Tibial artery (tissue), 4 donors: ENCODE measurements around the gene NCAPG2.

Source experiments
- DNase-seq, 2 donors: peaks; one replicate each; pipeline ENCODE4 v3.0.0-alpha.2; 2019
- H3K27ac ChIP-seq, 2 donors: fragments of 200-600 bp; sonication (generic) in 1 of 2; 1 replicate in 1 of 2; 2 replicates in 1 of 2; pipeline ENCODE4 v1.5.1; 2018 to 2019; ENCODE audit warnings: mild to moderate bottlenecking in 1 of 2
- H3K27me3 ChIP-seq, 2 donors: fragments of 200-600 bp; sonication (generic) in 1 of 2; one replicate each; pipeline versions ENCODE4 v1.5.1 to v1.6.0; 2016 to 2019
- H3K36me3 ChIP-seq, 3 donors: fragments of 200-600 bp; sonication (generic) in 2 of 3; one replicate each; pipeline ENCODE4 v1.5.1; 2016 to 2019; ENCODE audit warnings: mild to moderate bottlenecking in 2 of 3
- H3K4me1 ChIP-seq, 4 donors: fragments of 200-600 bp; sonication (generic) in 2 of 4; 1 replicate in 3 of 4; 2 replicates in 1 of 4; pipeline ENCODE4 v1.5.1; 2016 to 2019
- H3K4me3 ChIP-seq, 2 donors: fragments of 200-600 bp; sonication (generic) in 1 of 2; 1 replicate in 1 of 2; 2 replicates in 1 of 2; pipeline ENCODE4 v1.5.1; 2018 to 2019; ENCODE audit warnings: mild to moderate bottlenecking in 2 of 2
- H3K9me3 ChIP-seq, 3 donors: fragments of 200-600 bp; sonication (generic) in 1 of 3; one replicate each; pipeline ENCODE4 v1.5.1; 2016 to 2019
- intact Hi-C: fragments of 100-400 bp; cut with DNase I; formaldehyde crosslinking; loops from one replicate; pipeline ENCODE4 v1.15.0; 2023; ENCODE audit warnings: low total_unique reads
- TF ChIP-seq, protein P1 (sequence below), 2 experiments: fragments of 200-600 bp in 1 of 2; fragments of 450-650 bp in 1 of 2; IDR thresholded peaks; one replicate each; pipeline ENCODE4 v1.5.1; 2017 to 2019; ENCODE audit warnings: antibody characterized with exemption in 2 of 2, mild to moderate bottlenecking in 1 of 2, moderate library complexity in 1 of 2

The NCAPG2 gene

DNA sequence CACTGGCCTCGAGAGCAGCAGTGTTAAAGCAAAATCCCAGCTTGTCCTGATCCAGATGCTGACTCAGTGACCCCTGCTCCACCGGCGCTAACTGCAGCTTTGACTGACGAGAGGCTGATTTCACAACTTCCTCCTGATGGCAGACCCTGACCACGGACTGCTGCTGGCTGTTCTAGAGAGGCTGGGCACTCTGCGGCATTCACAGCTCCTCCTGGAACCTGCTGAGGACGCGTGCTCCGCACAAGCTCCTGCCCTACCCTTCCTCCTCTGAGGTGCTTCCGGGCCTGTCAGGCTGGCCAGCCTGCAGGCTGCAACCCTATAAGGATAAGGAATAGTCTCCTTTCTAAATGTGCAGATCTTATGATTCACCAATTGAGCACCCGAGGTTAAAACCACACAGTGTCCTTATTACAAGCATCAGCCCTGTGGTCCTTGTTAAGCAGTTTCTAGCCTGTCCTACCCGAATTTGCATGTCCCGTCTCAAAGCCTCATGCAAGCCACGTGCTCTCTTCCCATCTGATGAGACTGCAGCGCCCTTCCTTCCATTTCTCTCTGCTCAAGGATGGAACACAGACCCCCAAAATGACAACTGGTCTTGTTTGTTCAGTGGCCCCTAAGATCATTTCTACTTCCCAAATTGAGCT, 35.5 kb upstream of the NCAPG2 start:
- H3K36me3 ChIP-seq, result peaks cover 98 to 100% (median 98%) of the 10 kb centered on the region in 3 donors
- DNase-seq, result no peak
- TF ChIP-seq, protein P1, sequence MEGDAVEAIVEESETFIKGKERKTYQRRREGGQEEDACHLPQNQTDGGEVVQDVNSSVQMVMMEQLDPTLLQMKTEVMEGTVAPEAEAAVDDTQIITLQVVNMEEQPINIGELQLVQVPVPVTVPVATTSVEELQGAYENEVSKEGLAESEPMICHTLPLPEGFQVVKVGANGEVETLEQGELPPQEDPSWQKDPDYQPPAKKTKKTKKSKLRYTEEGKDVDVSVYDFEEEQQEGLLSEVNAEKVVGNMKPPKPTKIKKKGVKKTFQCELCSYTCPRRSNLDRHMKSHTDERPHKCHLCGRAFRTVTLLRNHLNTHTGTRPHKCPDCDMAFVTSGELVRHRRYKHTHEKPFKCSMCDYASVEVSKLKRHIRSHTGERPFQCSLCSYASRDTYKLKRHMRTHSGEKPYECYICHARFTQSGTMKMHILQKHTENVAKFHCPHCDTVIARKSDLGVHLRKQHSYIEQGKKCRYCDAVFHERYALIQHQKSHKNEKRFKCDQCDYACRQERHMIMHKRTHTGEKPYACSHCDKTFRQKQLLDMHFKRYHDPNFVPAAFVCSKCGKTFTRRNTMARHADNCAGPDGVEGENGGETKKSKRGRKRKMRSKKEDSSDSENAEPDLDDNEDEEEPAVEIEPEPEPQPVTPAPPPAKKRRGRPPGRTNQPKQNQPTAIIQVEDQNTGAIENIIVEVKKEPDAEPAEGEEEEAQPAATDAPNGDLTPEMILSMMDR (IDR thresholded peaks at IDR 0.05), result no peak

DNA sequence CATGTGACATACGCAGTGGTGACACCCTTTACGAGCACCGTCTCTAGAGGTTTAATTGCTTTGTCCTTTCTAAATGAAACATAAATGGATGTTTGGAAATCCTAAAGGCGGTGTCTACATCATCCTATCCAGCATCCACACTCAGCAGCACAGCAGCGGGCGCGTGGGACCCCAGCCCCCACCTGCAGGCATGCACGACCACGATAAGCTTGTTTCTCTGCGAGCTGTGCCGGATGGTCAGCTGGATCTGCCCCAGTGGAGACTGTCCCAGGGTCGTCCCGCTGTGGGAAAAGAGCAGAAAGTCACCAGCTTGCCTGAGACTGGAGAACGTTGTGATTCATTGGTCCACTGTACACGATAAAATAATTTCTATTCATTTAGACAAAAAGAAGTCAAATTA, 34.2 kb upstream of the NCAPG2 start:
- peaks cover 98 to 100% (median 99%) of the 10 kb centered on the region in 3 donors for H3K36me3 ChIP-seq
- intact Hi-C loops, result no loop called here
- no peaks in the 10 kb centered on the region for H3K4me1 ChIP-seq
- H3K4me3 ChIP-seq, result no peak overlapping the region
- no peak overlapping the region for H3K27ac ChIP-seq
- TF ChIP-seq, protein P1 (IDR thresholded peaks at IDR 0.05), result no peak
- H3K9me3 ChIP-seq, result no peaks in the 10 kb centered on the region
- DNase-seq, result no peak
- H3K27me3 ChIP-seq, result no peaks in the 10 kb centered on the region

More for the DNA sequence above, 35.5 kb upstream of the NCAPG2 start:
- H3K27ac ChIP-seq, result peak overlapping the region in 1 of 2 donors; percentile 28
- no peaks in the 10 kb centered on the region for H3K27me3 ChIP-seq
- intact Hi-C loops, result no loop called here
- H3K4me1 ChIP-seq, result no peaks in the 10 kb centered on the region
- no peaks in the 10 kb centered on the region for H3K9me3 ChIP-seq
- no peak overlapping the region for H3K4me3 ChIP-seq

DNA sequence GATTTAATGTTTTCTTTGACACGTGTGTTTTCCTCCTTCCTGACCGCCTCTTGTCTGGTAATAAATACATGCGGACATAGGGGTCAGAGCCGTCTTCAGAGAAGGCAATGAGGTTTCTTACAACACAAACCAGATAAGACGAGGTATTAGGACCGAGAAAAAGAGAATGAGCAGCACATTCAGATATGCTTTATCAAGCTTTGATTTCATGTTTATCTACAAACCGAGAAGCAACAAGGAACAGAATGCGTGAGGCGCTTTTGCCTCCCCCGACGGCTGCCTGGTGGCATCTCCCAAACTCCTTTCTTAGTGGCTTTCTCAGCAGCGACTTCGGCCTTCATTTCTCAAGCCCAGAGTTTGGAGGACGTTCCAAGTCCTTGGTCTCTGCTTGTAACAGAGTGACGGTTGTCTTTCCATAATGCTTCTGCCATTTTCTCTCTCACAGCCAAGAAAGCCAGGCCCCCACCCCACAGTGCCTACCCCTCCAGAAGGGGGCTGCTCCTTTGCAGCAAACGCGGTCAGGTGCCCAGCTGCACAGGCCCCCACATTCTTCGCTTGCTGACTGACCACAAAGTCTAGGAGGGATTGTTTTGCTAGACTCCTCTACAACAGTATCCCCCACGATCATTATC, 32.6 kb upstream of the NCAPG2 start:
- Histone ChIP-seq H3K9me3 (no peaks in the 10 kb centered on the region), H3K4me1 (no peaks in the 10 kb centered on the region), H3K27me3 (no peaks in the 10 kb centered on the region), H3K4me3 (no peak overlapping the region), H3K36me3 (peaks cover 94 to 99% (median 98%) of the 10 kb centered on the region in 3 donors), H3K27ac (no peak overlapping the region)
- intact Hi-C loops, result no loop called here
- DNase-seq, result no peak
- TF ChIP-seq, protein P1 (IDR thresholded peaks at IDR 0.05), result no peak

DNA sequence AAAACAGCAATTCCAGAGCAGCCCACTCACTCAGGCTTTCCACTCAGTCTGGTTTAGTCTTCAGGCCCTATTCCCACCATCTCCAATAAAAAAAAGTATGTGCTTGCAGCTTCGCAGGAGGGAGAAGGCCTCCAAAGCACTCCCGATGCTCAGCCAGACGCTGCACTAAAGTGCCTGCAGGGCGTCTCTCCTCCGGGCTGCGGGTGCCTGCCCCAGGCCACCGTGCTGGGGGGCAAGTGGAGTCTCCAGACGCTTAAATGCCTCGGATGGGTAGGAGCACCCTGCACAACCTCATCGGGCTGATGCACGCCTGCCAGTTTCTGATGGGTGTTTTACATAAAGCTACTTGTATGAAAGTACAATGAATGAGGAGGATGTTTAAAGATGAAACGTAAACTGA, 31.3 kb upstream of the NCAPG2 start:
- Histone ChIP-seq H3K27me3 (no peaks in the 10 kb centered on the region), H3K4me1 (no peaks in the 10 kb centered on the region), H3K27ac (no peak overlapping the region), H3K4me3 (no peak overlapping the region), H3K36me3 (peaks cover 88 to 97% (median 92%) of the 10 kb centered on the region in 3 donors), H3K9me3 (no peaks in the 10 kb centered on the region)
- DNase-seq, result no peak
- intact Hi-C loops, result no loop called here
- TF ChIP-seq, protein P1 (IDR thresholded peaks at IDR 0.05), result no peak

DNA sequence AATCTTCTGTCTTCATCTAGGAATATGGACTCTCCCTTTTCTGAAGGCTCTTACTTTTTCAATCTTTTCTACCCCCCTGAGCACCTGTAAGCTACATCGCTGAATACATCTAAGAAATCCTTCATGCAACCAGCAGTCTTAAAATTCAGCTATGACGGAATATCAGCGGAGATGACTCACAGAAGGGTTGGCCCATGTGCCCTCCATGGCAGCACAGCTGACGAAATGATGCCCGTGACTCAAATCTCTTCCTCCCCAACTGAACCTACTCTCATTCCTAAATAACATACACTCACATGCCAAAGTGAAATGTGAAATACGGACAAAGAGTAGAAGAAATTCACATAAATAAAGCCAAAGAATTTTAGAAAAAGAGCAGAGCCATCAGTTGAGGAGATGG, 30.3 kb upstream of the NCAPG2 start:
- H3K27me3 ChIP-seq, result no peaks in the 10 kb centered on the region
- H3K36me3 ChIP-seq, result peaks cover 79 to 97% (median 92%) of the 10 kb centered on the region in 3 donors
- TF ChIP-seq, protein P1 (IDR thresholded peaks at IDR 0.05), result no peak
- no peak overlapping the region for H3K4me3 ChIP-seq
- intact Hi-C loops, result no loop called here
- DNase-seq, result no peak
- H3K27ac ChIP-seq, result no peak overlapping the region
- no peaks in the 10 kb centered on the region for H3K9me3 ChIP-seq
- H3K4me1 ChIP-seq, result no peaks in the 10 kb centered on the region
